Esophagus mucosa (tissue), 1 donor: Measurements from ENCODE around the gene ERGIC1. TPM values are rescaled to one million over a fixed set of nuclear protein-coding genes. Genes with fewer than 3 reads are reported as not detected.

Experiments
- ATAC-seq: fragments of 200-7000 bp; cut with Tn5 transposase; one replicate; pipeline ENCODE4 v1.9.1; 2020
- total RNA-seq: library from RNA; stranded (reverse); gene quantifications from one replicate; pipeline ENCODE4 v1.2.4, GENCODE V29; 2023
- donor health status: DM: yes; HTN: yes; CAD: no.

Gene ERGIC1
- total RNA-seq, 1 donor from 2014 or later, result 58.3 TPM

DNA sequence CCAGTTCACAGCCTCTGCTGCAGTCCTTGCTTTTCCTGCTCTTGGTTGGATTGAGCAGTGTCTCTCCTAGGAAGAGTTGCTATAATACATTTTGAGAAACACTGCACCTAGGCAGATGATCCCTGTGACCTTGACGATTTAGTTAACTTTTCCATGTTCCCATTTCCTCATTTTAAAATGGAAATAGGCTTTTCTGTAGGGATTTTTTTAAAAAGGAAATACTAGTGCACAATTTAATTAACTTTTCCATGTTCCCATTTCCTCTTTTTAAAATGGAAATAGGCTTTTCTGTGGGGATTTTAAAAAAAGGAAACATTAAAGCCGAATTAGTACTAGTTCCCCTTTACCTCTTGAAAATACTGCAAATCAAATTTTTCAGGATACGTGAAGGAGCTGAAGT lies 154.2 kb downstream of the ERGIC1 start:
- ATAC-seq, result no peak

DNA sequence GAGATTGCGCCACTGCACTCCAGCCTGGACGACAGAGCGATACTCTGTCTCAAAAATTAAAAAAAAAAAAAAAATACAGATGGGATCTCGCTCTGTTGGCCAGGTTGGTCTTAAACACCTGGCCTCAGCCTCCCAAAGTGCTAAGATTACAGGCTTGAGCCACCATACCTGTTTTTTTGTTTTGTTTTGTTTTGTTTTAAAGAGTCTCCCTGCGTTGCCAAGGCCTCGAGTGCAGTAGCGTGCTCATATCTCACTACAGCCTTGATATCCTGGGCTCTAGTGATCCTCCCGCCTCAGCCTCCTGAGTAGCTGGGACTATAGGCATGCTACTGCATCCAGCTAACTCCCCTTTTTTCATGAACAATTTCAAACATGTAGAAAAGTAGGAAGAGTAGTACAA lies 156.7 kb downstream of the ERGIC1 start:
- no peak for ATAC-seq

DNA sequence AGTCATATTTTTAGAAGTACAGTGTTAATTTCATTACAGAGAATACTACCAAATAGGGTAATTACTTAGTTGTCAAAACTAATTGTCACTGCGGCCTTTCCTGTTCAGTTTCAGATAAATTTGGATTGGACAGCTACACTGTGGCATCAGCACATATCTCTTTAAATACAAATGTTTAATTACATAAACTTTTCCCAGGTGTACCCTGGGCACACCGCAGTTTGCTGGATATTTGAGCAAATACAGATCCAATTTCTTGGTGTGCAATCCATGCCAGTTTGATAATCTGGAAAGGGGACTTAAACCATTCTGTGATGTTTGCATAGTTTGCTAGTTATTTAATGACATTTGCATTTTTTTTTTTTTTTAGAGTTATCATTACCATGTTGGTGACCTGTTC lies 160.4 kb downstream of the ERGIC1 start:
- no peak for ATAC-seq

DNA sequence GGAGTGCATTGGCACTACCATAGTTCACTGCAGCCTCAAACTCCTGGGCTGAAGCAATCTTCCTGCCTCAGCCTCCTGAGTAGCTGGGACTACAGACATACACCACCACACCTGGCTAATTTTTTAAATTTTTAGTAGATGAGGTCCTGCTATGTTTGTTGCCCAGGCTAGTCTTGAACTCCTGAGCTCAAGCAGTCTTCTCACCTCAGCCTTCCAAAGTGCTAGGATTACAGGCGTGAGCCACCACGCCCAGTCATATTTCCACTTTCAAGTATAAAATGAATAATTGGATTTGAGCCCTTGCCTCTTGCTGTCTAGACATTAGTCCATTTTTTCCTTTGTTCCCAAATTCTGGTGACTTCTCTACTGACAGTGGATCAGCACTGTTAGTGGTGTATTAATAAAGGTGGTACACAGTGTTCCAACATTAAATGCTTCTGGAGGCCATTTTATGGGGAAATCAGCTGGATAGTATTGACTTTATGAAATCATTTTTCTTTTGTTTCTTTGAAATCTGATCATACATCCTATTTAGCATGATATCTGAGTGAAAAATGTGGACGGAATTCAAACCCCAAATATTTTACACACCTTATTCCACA lies 165.4 kb downstream of the ERGIC1 start:
- ATAC-seq, result no peak

DNA sequence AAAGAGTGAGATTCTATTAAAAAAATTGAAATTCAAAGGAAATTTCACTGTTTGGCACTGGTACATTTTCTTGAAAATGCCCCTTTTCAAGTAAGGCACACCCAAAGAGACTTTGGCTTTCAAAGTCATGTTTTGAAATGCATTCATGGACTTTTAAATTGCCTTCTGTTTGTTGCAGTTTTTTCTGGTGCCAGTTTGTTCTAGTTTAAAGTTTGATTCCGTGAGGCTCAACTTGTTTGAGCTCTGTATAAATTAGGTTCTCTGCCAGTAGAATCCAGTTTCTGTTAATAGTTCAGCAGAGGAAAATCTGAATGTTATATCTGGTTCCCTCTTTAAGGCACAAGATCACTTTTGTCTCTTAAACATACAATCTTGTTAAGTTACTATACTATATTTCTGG lies 165.9 kb downstream of the ERGIC1 start:
- ATAC-seq, result no peak

DNA sequence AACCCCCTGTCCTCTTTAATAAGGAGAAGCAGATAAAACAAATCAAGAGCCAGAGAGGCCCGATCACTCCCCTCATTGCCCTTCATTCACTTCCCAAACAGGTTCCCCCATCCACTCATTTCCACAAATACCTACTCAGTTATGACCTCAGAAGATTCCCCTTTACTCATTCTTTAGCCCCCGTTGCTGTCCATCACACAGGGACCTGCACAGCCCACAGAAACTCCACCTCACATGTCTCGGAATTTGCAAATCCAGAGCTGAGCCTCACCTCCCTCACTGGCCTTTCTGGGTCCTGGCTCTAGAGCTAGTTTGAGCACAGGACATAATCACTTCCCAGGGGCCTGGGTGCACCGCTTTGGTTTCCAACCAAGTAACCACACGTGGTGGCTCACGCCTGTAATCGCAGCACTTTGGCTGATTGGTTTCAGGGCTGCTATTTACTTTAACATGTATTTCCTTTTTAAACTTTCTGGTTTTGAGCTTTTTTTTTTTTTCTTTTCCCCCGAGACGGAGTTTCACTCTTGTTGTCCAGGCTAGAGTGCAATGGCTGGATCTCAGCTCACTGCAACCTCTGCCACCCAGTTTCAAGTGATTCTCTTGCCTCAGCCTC lies 167.3 kb downstream of the ERGIC1 start:
- ATAC-seq, result no peak

Other genes with a start within 250 kb of the ERGIC1 start
- gene NEURL1B, start 193.0 kb upstream of the ERGIC1 start, total RNA-seq, result 12.7 TPM
- gene DUSP1, start 63.1 kb upstream of the ERGIC1 start, total RNA-seq, result 101 TPM
- 40.9 TPM for gene RPL26L1, start 125.2 kb downstream of the ERGIC1 start, total RNA-seq
- 121 TPM for gene ATP6V0E1, start 149.5 kb downstream of the ERGIC1 start, total RNA-seq
- 6.5 TPM for gene CREBRF, start 222.1 kb downstream of the ERGIC1 start, total RNA-seq